ENCODE measurements around the gene SEMA7A. TPM values are rescaled to one million over a fixed set of nuclear protein-coding genes. Genes with fewer than 3 reads are reported as not detected.

Gene SEMA7A
- total and polyA plus RNA-seq, 7 experiments from 2014 or later: 1.6 to 15.7 (median 5.0) TPM; not detected in 2

GRCh38 chr15:74454764-74455500, 21.2 kb upstream of the SEMA7A start:
- H3K4me1 Mint-ChIP-seq: peaks cover 8 to 39% (median 15%) of the 10 kb centered on the region in 7 donors
- peaks cover 13 to 67% (median 34%) of the 10 kb centered on the region in 5 donors for H3K36me3 Mint-ChIP-seq
- H3K36me3 ChIP-seq (ENCODE audit: control insufficient read depth in 2 of 3, insufficient read depth in 3 of 3, low read length in 3 of 3): peaks cover 5 to 73% (median 16%) of the 10 kb centered on the region in 3 experiments

GRCh38 chr15:74453925-74454763, 20.4 kb upstream of the SEMA7A start:
- Mint-ChIP-seq H3K36me3 (peaks cover 17 to 75% (median 34%) of the 10 kb centered on the region in 5 donors), H3K27me3 (no peaks in the 10 kb centered on the region), H3K4me1 (peaks cover 6 to 37% (median 14%) of the 10 kb centered on the region in 7 donors), H3K4me3 (peak overlapping the region in 1 of 10 donors; percentile 45), H3K27ac (peak overlapping the region in 1 of 9 donors; percentile 23), H3K9me3 (no peaks in the 10 kb centered on the region)
- H3K4me3 ChIP-seq (ENCODE audit: low read length): no peak overlapping the region
- DNase-seq: no peak
- H3K27me3 ChIP-seq (ENCODE audit: control insufficient read depth in 2 of 2, insufficient read depth in 2 of 2, low read length in 2 of 2): no peaks in the 10 kb centered on the region
- ChIA-PET CTCF (interaction anchor here (0.6 kb wide), 1 partner anchor 34 kb away, joined by 3 read pairs; no protein-coding TSS in a partner anchor), POLR2A (no interaction called here)
- H3K36me3 ChIP-seq (ENCODE audit: control insufficient read depth in 2 of 3, insufficient read depth in 3 of 3, low read length in 3 of 3): peaks cover 10 to 81% (median 17%) of the 10 kb centered on the region in 3 experiments
- intact Hi-C loops (cut with micrococcal nuclease): no loop called here
- no peaks in the 10 kb centered on the region for H3K9me3 ChIP-seq (ENCODE audit: control insufficient read depth in 2 of 3, low read length in 3 of 3)
- no peak for ATAC-seq
- H3K4me1 ChIP-seq (ENCODE audit: control insufficient read depth in 2 of 2, insufficient read depth in 2 of 2, low read length in 2 of 2): no peaks in the 10 kb centered on the region
- no peak overlapping the region for H3K27ac ChIP-seq (ENCODE audit: low read depth, low read length)

More at GRCh38 chr15:74454764-74455500, 21.2 kb upstream of the SEMA7A start:
- H3K27ac Mint-ChIP-seq: no peak overlapping the region
- H3K4me3 ChIP-seq (ENCODE audit: low read length): no peak overlapping the region
- H3K27me3 Mint-ChIP-seq: no peaks in the 10 kb centered on the region
- intact Hi-C loops (cut with micrococcal nuclease): no loop called here
- H3K27ac ChIP-seq (ENCODE audit: low read depth, low read length): no peak overlapping the region
- no peaks in the 10 kb centered on the region for H3K9me3 ChIP-seq (ENCODE audit: control insufficient read depth in 2 of 3, low read length in 3 of 3)
- POLR2A ChIA-PET: no interaction called here
- H3K4me3 Mint-ChIP-seq: no peak overlapping the region
- CTCF ChIA-PET: interaction anchor here (0.6 kb wide), 1 partner anchor 34 kb away, joined by 3 read pairs; no protein-coding TSS in a partner anchor
- DNase-seq: no peak
- peaks cover under 1 to 2% of the 10 kb centered on the region in 2 donors for H3K4me1 ChIP-seq (ENCODE audit: control insufficient read depth in 2 of 2, insufficient read depth in 2 of 2, low read length in 2 of 2)
- H3K27me3 ChIP-seq (ENCODE audit: control insufficient read depth in 2 of 2, insufficient read depth in 2 of 2, low read length in 2 of 2): no peaks in the 10 kb centered on the region
- H3K9me3 Mint-ChIP-seq: no peaks in the 10 kb centered on the region
- no peak for ATAC-seq

GRCh38 chr15:74451861-74452835, 18.4 kb upstream of the SEMA7A start:
- H3K9me3 ChIP-seq (ENCODE audit: control insufficient read depth in 2 of 3, low read length in 3 of 3): no peaks in the 10 kb centered on the region
- DNase-seq (no peak), ATAC-seq (no peak)
- intact Hi-C loops (cut with micrococcal nuclease): no loop called here
- H3K27me3 ChIP-seq (ENCODE audit: control insufficient read depth in 2 of 2, insufficient read depth in 2 of 2, low read length in 2 of 2): no peaks in the 10 kb centered on the region
- POLR2A ChIA-PET: no interaction called here
- H3K4me1 ChIP-seq (ENCODE audit: control insufficient read depth in 2 of 2, insufficient read depth in 2 of 2, low read length in 2 of 2): no peaks in the 10 kb centered on the region
- H3K36me3 ChIP-seq (ENCODE audit: control insufficient read depth in 2 of 3, insufficient read depth in 3 of 3, low read length in 3 of 3): peaks cover 19 to 91% (median 27%) of the 10 kb centered on the region in 3 experiments
- Mint-ChIP-seq H3K4me1 (peaks cover 0 to 26% (median 3%) of the 10 kb centered on the region in 7 donors), H3K27ac (no peak overlapping the region), H3K9me3 (no peaks in the 10 kb centered on the region), H3K27me3 (no peaks in the 10 kb centered on the region), H3K36me3 (peaks cover 17 to 78% (median 36%) of the 10 kb centered on the region in 5 donors), H3K4me3 (no peak overlapping the region)
- no peak overlapping the region for H3K27ac ChIP-seq (ENCODE audit: low read depth, low read length)
- H3K4me3 ChIP-seq (ENCODE audit: low read length): no peak overlapping the region
- CTCF ChIA-PET: interaction anchor here (0.6 to 0.9 kb wide), 2 partner anchors 70 to 182 kb away, joined by 3 to 5 read pairs; no protein-coding TSS in a partner anchor

GRCh38 chr15:74451322-74451721, 17.6 kb upstream of the SEMA7A start:
- ChIA-PET CTCF (interaction anchor here (0.6 to 1.4 kb wide), 3 partner anchors 10 to 183 kb away, joined by 3 to 5 read pairs (median 3); no protein-coding TSS in a partner anchor), POLR2A (no interaction called here)
- no peak overlapping the region for H3K4me3 ChIP-seq (ENCODE audit: low read length)
- Mint-ChIP-seq H3K9me3 (no peaks in the 10 kb centered on the region), H3K27ac (peak overlapping the region in 1 of 9 donors; percentile 52), H3K4me3 (no peak overlapping the region), H3K27me3 (no peaks in the 10 kb centered on the region), H3K4me1 (peaks cover 0 to 25% (median 3%) of the 10 kb centered on the region in 7 donors), H3K36me3 (peaks cover 17 to 76% (median 38%) of the 10 kb centered on the region in 5 donors)
- no peaks in the 10 kb centered on the region for H3K4me1 ChIP-seq (ENCODE audit: control insufficient read depth in 2 of 2, insufficient read depth in 2 of 2, low read length in 2 of 2)
- DNase-seq: no peak
- no peaks in the 10 kb centered on the region for H3K9me3 ChIP-seq (ENCODE audit: control insufficient read depth in 2 of 3, low read length in 3 of 3)
- intact Hi-C loops (cut with micrococcal nuclease): no loop called here
- H3K36me3 ChIP-seq (ENCODE audit: control insufficient read depth in 2 of 3, insufficient read depth in 3 of 3, low read length in 3 of 3): peaks cover 22 to 96% (median 27%) of the 10 kb centered on the region in 3 experiments
- no peak for ATAC-seq
- H3K27ac ChIP-seq (ENCODE audit: low read depth, low read length): no peak overlapping the region
- H3K27me3 ChIP-seq (ENCODE audit: control insufficient read depth in 2 of 2, insufficient read depth in 2 of 2, low read length in 2 of 2): no peaks in the 10 kb centered on the region

- Mint-ChIP-seq H3K4me1 (peaks cover 0 to 17% (median 3%) of the 10 kb centered on the region in 7 donors), H3K4me3 (no peak overlapping the region), H3K9me3 (no peaks in the 10 kb centered on the region), H3K36me3 (peaks cover 18 to 77% (median 38%) of the 10 kb centered on the region in 5 donors), H3K27me3 (no peaks in the 10 kb centered on the region), H3K27ac (peak overlapping the region in 1 of 9 donors; percentile 49)
- no peaks in the 10 kb centered on the region for H3K9me3 ChIP-seq (ENCODE audit: control insufficient read depth in 2 of 3, low read length in 3 of 3)
- H3K36me3 ChIP-seq (ENCODE audit: control insufficient read depth in 2 of 3, insufficient read depth in 3 of 3, low read length in 3 of 3): peaks cover 24 to 99% (median 26%) of the 10 kb centered on the region in 3 experiments
- no peak for ATAC-seq
- POLR2A ChIA-PET: no interaction called here
- CTCF ChIA-PET: interaction anchor here (1.2 kb wide), 1 partner anchor 75 kb away, joined by 3 read pairs; no protein-coding TSS in a partner anchor
- no peaks in the 10 kb centered on the region for H3K4me1 ChIP-seq (ENCODE audit: control insufficient read depth in 2 of 2, insufficient read depth in 2 of 2, low read length in 2 of 2)
- no peaks in the 10 kb centered on the region for H3K27me3 ChIP-seq (ENCODE audit: control insufficient read depth in 2 of 2, insufficient read depth in 2 of 2, low read length in 2 of 2)
- no peak for DNase-seq
- intact Hi-C loops (cut with micrococcal nuclease): no loop called here
- no peak overlapping the region for H3K27ac ChIP-seq (ENCODE audit: low read depth, low read length)
- H3K4me3 ChIP-seq (ENCODE audit: low read length): no peak overlapping the region
Observed at GRCh38 chr15:74449643-74450205, 16.0 kb upstream of the SEMA7A start.

Measured in naive thymus-derived CD4-positive, alpha-beta T cell (primary cell).